ENCODE data around the gene ARHGAP5. TPM values are rescaled to one million over a fixed set of nuclear protein-coding genes. Genes with fewer than 3 reads are reported as not detected.

ARHGAP5 gene
- total RNA-seq, 1 donor: 88.7 TPM

GRCh38 chr14:32136027-32136825, 59.1 kb downstream of the ARHGAP5 start:
- Histone ChIP-seq H3K9me3 (ENCODE audit: low read depth, low read length) (no peaks in the 10 kb centered on the region), H3K4me2 (ENCODE audit: insufficient read depth, low read length) (no peak overlapping the region), H3K79me2 (ENCODE audit: insufficient read depth, low read length) (peaks cover 42% of the 10 kb centered on the region), H3K4me1 (ENCODE audit: insufficient read depth, low read length) (peaks cover 9% of the 10 kb centered on the region), H2AFZ (ENCODE audit: low read length) (no peak overlapping the region), H4K20me1 (ENCODE audit: insufficient read depth, low read length) (peaks cover 17% of the 10 kb centered on the region), H3K4me3 (ENCODE audit: insufficient read depth, low read length) (no peak overlapping the region), H3K36me3 (ENCODE audit: insufficient read depth, low read length) (peaks cover 9% of the 10 kb centered on the region), H3K27me3 (ENCODE audit: insufficient read depth, low read length) (no peaks in the 10 kb centered on the region), H3K27ac (ENCODE audit: low read depth, low read length) (no peak overlapping the region)
- TF ChIP-seq CTCF (IDR thresholded peaks at IDR 0.05; ENCODE audit: extremely low read depth, low read depth, low read length): no peak
- no peak for DNase-seq (ENCODE audit: insufficient read length, low spot score, missing footprints)

- no peak for DNase-seq (ENCODE audit: insufficient read length, low spot score, missing footprints)
- peaks cover 49% of the 10 kb centered on the region for H3K79me2 ChIP-seq (ENCODE audit: insufficient read depth, low read length)
- H3K9me3 ChIP-seq (ENCODE audit: low read depth, low read length): no peaks in the 10 kb centered on the region
- no peak overlapping the region for H3K4me2 ChIP-seq (ENCODE audit: insufficient read depth, low read length)
- peaks cover 18% of the 10 kb centered on the region for H4K20me1 ChIP-seq (ENCODE audit: insufficient read depth, low read length)
- H3K36me3 ChIP-seq (ENCODE audit: insufficient read depth, low read length): peaks cover 9% of the 10 kb centered on the region
- H3K4me3 ChIP-seq (ENCODE audit: insufficient read depth, low read length): no peak overlapping the region
- H3K4me1 ChIP-seq (ENCODE audit: insufficient read depth, low read length): peaks cover 9% of the 10 kb centered on the region
- no peak for TF ChIP-seq CTCF (IDR thresholded peaks at IDR 0.05; ENCODE audit: extremely low read depth, low read depth, low read length)
- H3K27ac ChIP-seq (ENCODE audit: low read depth, low read length): no peak overlapping the region
- H3K27me3 ChIP-seq (ENCODE audit: insufficient read depth, low read length): no peaks in the 10 kb centered on the region
- no peak overlapping the region for H2AFZ ChIP-seq (ENCODE audit: low read length)
These were observed 60.2 kb downstream of the ARHGAP5 start for GRCh38 chr14:32137313-32137712.

DNA sequence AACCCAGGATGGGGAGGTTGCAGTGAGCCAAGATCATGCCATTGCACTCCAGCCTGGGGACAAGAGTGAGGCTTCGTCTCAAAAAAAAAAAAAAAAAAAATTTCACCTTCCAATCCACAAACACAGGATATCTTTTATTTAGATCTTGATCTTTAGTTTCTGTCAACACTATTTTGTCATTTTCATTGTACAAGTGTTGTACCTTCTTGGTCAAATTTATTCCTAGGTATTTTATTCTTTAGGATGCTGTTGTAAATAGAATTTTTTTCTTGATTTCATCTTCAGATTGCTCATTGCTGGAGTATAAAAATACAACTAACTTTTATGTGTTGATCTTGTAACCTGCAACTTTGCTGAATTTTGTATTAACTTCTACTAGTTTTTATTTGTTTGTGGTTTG, 60.8 kb downstream of the ARHGAP5 start:
- Histone ChIP-seq H2AFZ (ENCODE audit: low read length) (no peak overlapping the region), H3K27ac (ENCODE audit: low read depth, low read length) (no peak overlapping the region), H3K4me3 (ENCODE audit: insufficient read depth, low read length) (no peak overlapping the region), H3K4me2 (ENCODE audit: insufficient read depth, low read length) (no peak overlapping the region), H3K27me3 (ENCODE audit: insufficient read depth, low read length) (no peaks in the 10 kb centered on the region), H3K36me3 (ENCODE audit: insufficient read depth, low read length) (peaks cover 9% of the 10 kb centered on the region), H4K20me1 (ENCODE audit: insufficient read depth, low read length) (peaks cover 22% of the 10 kb centered on the region), H3K4me1 (ENCODE audit: insufficient read depth, low read length) (peaks cover 9% of the 10 kb centered on the region), H3K9me3 (ENCODE audit: low read depth, low read length) (no peaks in the 10 kb centered on the region), H3K79me2 (ENCODE audit: insufficient read depth, low read length) (peaks cover 55% of the 10 kb centered on the region)
- no peak for DNase-seq (ENCODE audit: insufficient read length, low spot score, missing footprints)
- no peak for TF ChIP-seq CTCF (IDR thresholded peaks at IDR 0.05; ENCODE audit: extremely low read depth, low read depth, low read length)

GRCh38 chr14:32142341-32142740, 65.2 kb downstream of the ARHGAP5 start:
- H3K27ac ChIP-seq (ENCODE audit: low read depth, low read length): no peak overlapping the region
- TF ChIP-seq CTCF (IDR thresholded peaks at IDR 0.05; ENCODE audit: extremely low read depth, low read depth, low read length): no peak
- no peaks in the 10 kb centered on the region for H3K9me3 ChIP-seq (ENCODE audit: low read depth, low read length)
- H3K27me3 ChIP-seq (ENCODE audit: insufficient read depth, low read length): no peaks in the 10 kb centered on the region
- H2AFZ ChIP-seq (ENCODE audit: low read length): no peak overlapping the region
- H3K36me3 ChIP-seq (ENCODE audit: insufficient read depth, low read length): peaks cover 11% of the 10 kb centered on the region
- DNase-seq (ENCODE audit: insufficient read length, low spot score, missing footprints): no peak
- peaks cover 40% of the 10 kb centered on the region for H3K79me2 ChIP-seq (ENCODE audit: insufficient read depth, low read length)
- H3K4me1 ChIP-seq (ENCODE audit: insufficient read depth, low read length): no peaks in the 10 kb centered on the region
- no peak overlapping the region for H3K4me2 ChIP-seq (ENCODE audit: insufficient read depth, low read length)
- no peak overlapping the region for H3K4me3 ChIP-seq (ENCODE audit: insufficient read depth, low read length)
- H4K20me1 ChIP-seq (ENCODE audit: insufficient read depth, low read length): peaks cover 12% of the 10 kb centered on the region

Data from osteoblast (primary cell).